HEK293T (cell line): ENCODE results near the gene NDRG2.

ENCODE experiments used
- CTCF ChIA-PET: fragments of 350-600 bp; formaldehyde crosslinking; extraction: SDS; loops from one replicate; lab custom pipeline; 2021; ENCODE audit warnings: antibody characterized with exemption, inconsistent platforms; lab: Yijun Ruan, JAX
- POLR2A ChIA-PET: fragments of 350-600 bp; formaldehyde crosslinking; extraction: SDS; loops from one replicate; lab custom pipeline; 2020; ENCODE audit warnings: antibody characterized with exemption, inconsistent platforms; lab: Yijun Ruan, JAX
- DNase-seq: peaks from one replicate; pipeline ENCODE4 v3.0.0; 2012; ENCODE audit warnings: mixed read lengths; ENCODE audit errors: extremely low spot score
- ARNT ChIP-seq: fragments of 450-650 bp; IDR thresholded peaks from 2 replicates; pipeline ENCODE4 v1.6.1; 2017; ENCODE audit warnings: mild to moderate bottlenecking
- BHLHE40 ChIP-seq: fragments of 450-650 bp; IDR thresholded peaks from 2 replicates; pipeline ENCODE4 v1.6.1; 2016; ENCODE audit warnings: mild to moderate bottlenecking, moderate library complexity, borderline replicate concordance
- CTBP1 ChIP-seq: fragments of 450-650 bp; IDR thresholded peaks from 2 replicates; pipeline ENCODE4 v1.6.1; 2016; ENCODE audit warnings: borderline replicate concordance
- ELF4 ChIP-seq: fragments of 450-650 bp; IDR thresholded peaks from 2 replicates; pipeline ENCODE4 v1.6.1; 2017; ENCODE audit warnings: antibody characterized with exemption
- FOXA1 ChIP-seq: fragments of 450-650 bp; IDR thresholded peaks from 2 replicates; pipeline ENCODE4 v1.6.1; 2016; ENCODE audit warnings: mild to moderate bottlenecking
- FOXK2 ChIP-seq: fragments of 450-650 bp; IDR thresholded peaks from 2 replicates; pipeline ENCODE4 v1.6.1; 2016; ENCODE audit warnings: mild to moderate bottlenecking
- FOXM1 ChIP-seq: fragments of 450-650 bp; IDR thresholded peaks from 2 replicates; pipeline ENCODE4 v1.6.1; 2017; ENCODE audit warnings: mild to moderate bottlenecking, borderline replicate concordance
- HDGF ChIP-seq: fragments of 450-650 bp; IDR thresholded peaks from 2 replicates; pipeline ENCODE4 v1.6.1; 2017; ENCODE audit warnings: antibody characterized with exemption, borderline replicate concordance
- L3MBTL2 ChIP-seq: fragments of 450-650 bp; conservative IDR thresholded peaks from 2 replicates; pipeline ENCODE4 v1.6.1; 2016; ENCODE audit warnings: mild to moderate bottlenecking
- LEF1 ChIP-seq: fragments of 450-650 bp; IDR thresholded peaks from 2 replicates; pipeline ENCODE4 v1.6.1; 2017; ENCODE audit warnings: mild to moderate bottlenecking, borderline replicate concordance
- NFRKB ChIP-seq: fragments of 450-650 bp; IDR thresholded peaks from 2 replicates; pipeline ENCODE4 v1.6.1; 2016; ENCODE audit warnings: mild to moderate bottlenecking, moderate library complexity
- PKNOX1 ChIP-seq: fragments of 450-650 bp; IDR thresholded peaks from 2 replicates; pipeline ENCODE4 v1.6.1; 2016
- SP1 ChIP-seq: fragments of 450-650 bp; IDR thresholded peaks from 2 replicates; pipeline ENCODE4 v1.6.1; 2017
- SUZ12 ChIP-seq: fragments of 450-650 bp; IDR thresholded peaks from 2 replicates; pipeline ENCODE4 v1.6.1; 2016; ENCODE audit warnings: mild to moderate bottlenecking
- TARDBP ChIP-seq: fragments of 450-650 bp; IDR thresholded peaks from 2 replicates; pipeline ENCODE4 v1.6.1; 2016
- ZNF384 ChIP-seq: fragments of 450-650 bp; IDR thresholded peaks from 2 replicates; pipeline ENCODE4 v1.6.1; 2016

The NDRG2 gene

GRCh38 chr14:21034707-21035106 is 9.8 kb upstream of the NDRG2 start, which contains the start of gene RNASE13:
RNASE13 (minus strand) TSS chr14:21034807; CDS start chr14:21034288, 519 bp downstream.
- DNase-seq, result no peak
- CTCF ChIA-PET, result interaction anchor here (6.9 kb wide), 1 partner anchor 20 kb away, joined by 42 read pairs; no protein-coding TSS in a partner anchor
- TF ChIP-seq BHLHE40, result no peak
- no peak for TF ChIP-seq FOXA1
- no peak for TF ChIP-seq NFRKB
- no peak for TF ChIP-seq ARNT
- POLR2A ChIA-PET, result no interaction called here

- TF ChIP-seq HDGF, result no peak
- TF ChIP-seq FOXA1, result no peak
- TF ChIP-seq SUZ12, result no peak
- ChIA-PET POLR2A (no interaction called here), CTCF (interaction anchor here (6.9 kb wide), 1 partner anchor 18 kb away, joined by 42 read pairs; no protein-coding TSS in a partner anchor)
- DNase-seq, result no peak
Observed at GRCh38 chr14:21033133-21033698, 8.4 kb upstream of the NDRG2 start.

GRCh38 chr14:21032326-21033132 is 7.7 kb upstream of the NDRG2 start:
- DNase-seq, result no peak
- POLR2A ChIA-PET, result interaction anchor here (1.0 kb wide), 2 partner anchors 18 to 62 kb away, joined by 3 to 4 read pairs; no protein-coding TSS in a partner anchor
- TF ChIP-seq LEF1, result no peak
- TF ChIP-seq FOXA1, result no peak
- no peak for TF ChIP-seq PKNOX1
- no peak for TF ChIP-seq FOXK2
- TF ChIP-seq BHLHE40, result no peak
- TF ChIP-seq HDGF, result no peak
- TF ChIP-seq FOXM1, result no peak
- no peak for TF ChIP-seq SP1
- no peak for TF ChIP-seq TARDBP
- no peak for TF ChIP-seq ZNF384
- TF ChIP-seq CTBP1, result no peak
- no peak for TF ChIP-seq ELF4
- no peak for TF ChIP-seq NFRKB
- CTCF ChIA-PET, result interaction anchor here (0.8 to 6.9 kb wide), 3 partner anchors 18 to 60 kb away, joined by 3 to 42 read pairs (median 3); no protein-coding TSS in a partner anchor

- TF ChIP-seq FOXA1 (no peak), TARDBP (no peak), SUZ12 (no peak), BHLHE40 (no peak), ZNF384 (no peak), HDGF (no peak), SP1 (no peak), ELF4 (no peak), CTBP1 (no peak), NFRKB (no peak), PKNOX1 (no peak), FOXK2 (no peak), ARNT (no peak), FOXM1 (no peak), LEF1 (no peak), L3MBTL2 (no peak)
- ChIA-PET POLR2A (no interaction called here), CTCF (no interaction called here)
- no peak for DNase-seq
Observed at GRCh38 chr14:21030531-21030930, 5.7 kb upstream of the NDRG2 start.

- ChIA-PET CTCF (no interaction called here), POLR2A (no interaction called here)
- no peak for TF ChIP-seq PKNOX1
- TF ChIP-seq FOXA1, result no peak
- TF ChIP-seq BHLHE40, result no peak
- TF ChIP-seq HDGF, result no peak
- TF ChIP-seq ZNF384, result no peak
- TF ChIP-seq ARNT, result no peak
- no peak for TF ChIP-seq TARDBP
- no peak for DNase-seq
Observed at GRCh38 chr14:21029917-21030316, 5.1 kb upstream of the NDRG2 start, which contains the start of gene TPPP2. TPPP2 (plus strand) TSS chr14:21030217; CDS start chr14:21030582, 365 bp downstream.

GRCh38 chr14:21026988-21027315 is 2.1 kb upstream of the NDRG2 start:
- ChIA-PET CTCF (interaction anchor here (1.0 to 1.7 kb wide), 3 partner anchors 12 to 77 kb away, joined by 3 to 11 read pairs (median 3); no protein-coding TSS in a partner anchor), POLR2A (no interaction called here)
- no peak for TF ChIP-seq ZNF384
- no peak for TF ChIP-seq BHLHE40
- TF ChIP-seq L3MBTL2, result no peak
- TF ChIP-seq ARNT, result no peak
- no peak for TF ChIP-seq ELF4
- TF ChIP-seq HDGF, result no peak
- TF ChIP-seq FOXA1, result no peak
- no peak for TF ChIP-seq CTBP1
- no peak for TF ChIP-seq LEF1
- TF ChIP-seq TARDBP, result no peak
- TF ChIP-seq SUZ12, result no peak
- TF ChIP-seq SP1, result no peak
- no peak for TF ChIP-seq PKNOX1
- no peak for TF ChIP-seq FOXM1
- TF ChIP-seq NFRKB, result no peak
- no peak for TF ChIP-seq FOXK2
- no peak for DNase-seq
